ENCODE measurements around the gene AVPR2. TPM values are rescaled to one million over a fixed set of nuclear protein-coding genes. Genes with fewer than 3 reads are reported as not detected.

Gene AVPR2
- total RNA-seq, 1 experiment from 2014 or later: 0.26 TPM

DNA sequence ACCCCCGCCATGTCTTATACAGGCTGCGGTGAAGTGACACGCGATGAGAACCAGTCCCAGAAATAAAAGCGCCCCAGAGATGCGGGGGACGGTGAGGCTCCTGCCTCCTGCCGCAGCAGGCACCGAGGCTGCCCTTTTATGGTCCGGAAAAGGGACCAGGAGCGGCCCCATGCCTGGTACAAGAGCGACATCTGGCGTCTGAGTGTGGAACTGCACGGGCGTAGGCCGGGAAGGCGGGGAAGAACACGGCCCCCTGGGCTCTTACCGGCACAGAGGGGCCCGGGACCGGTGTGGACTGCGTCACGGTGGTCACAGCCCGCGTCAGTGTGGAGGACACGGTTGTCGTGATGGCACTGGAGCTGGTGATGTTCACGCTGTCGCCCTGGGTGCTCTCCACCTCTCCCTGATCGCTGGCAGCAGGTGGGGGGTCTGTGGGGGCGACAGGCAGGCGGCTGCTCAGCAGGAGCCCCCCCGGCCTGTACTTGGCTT, 48.9 kb downstream of the AVPR2 start:
- DNase-seq (ENCODE audit: low read depth, low spot score): peak; percentile 58
- in situ Hi-C loops (cut with HindIII; ENCODE audit: low pct_unique_long_range_greater_than_20kb, low sequenced_read_pairs): no loop called here

DNA sequence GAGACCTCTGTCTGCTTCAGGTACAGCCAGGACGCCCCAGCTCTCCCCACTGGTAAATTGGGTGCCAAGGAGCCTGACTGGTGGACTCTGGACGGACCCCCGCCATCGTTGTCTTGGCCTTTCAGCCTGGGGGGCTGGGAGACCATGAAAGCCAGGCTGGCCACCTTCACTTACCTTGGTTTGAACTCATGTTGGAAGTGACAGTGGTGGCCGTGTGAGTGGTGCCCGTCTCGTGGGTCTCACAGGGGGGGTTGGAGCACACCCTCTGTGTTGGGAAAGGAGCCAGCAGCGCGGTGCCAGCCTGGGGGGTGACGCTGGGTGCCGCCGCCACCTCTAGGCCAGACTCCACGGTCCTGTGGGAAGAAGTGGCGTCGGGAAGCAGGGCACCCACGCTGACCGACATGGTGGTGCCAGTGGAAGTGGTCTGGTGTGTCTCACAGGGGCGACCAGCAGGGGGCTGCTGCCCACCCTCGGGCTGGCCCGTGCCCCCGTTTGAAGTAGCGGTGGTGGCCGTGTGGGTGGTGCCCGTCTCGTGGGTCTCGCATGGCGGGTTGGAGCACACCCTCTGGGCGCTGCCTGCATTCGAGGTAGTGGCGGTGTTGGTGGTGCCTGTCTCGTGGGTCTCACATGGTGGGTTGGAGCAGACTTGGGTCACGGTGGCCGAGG, 49.6 kb downstream of the AVPR2 start:
- in situ Hi-C loops (cut with HindIII; ENCODE audit: low pct_unique_long_range_greater_than_20kb, low sequenced_read_pairs): no loop called here
- no peak for DNase-seq (ENCODE audit: low read depth, low spot score)

DNA sequence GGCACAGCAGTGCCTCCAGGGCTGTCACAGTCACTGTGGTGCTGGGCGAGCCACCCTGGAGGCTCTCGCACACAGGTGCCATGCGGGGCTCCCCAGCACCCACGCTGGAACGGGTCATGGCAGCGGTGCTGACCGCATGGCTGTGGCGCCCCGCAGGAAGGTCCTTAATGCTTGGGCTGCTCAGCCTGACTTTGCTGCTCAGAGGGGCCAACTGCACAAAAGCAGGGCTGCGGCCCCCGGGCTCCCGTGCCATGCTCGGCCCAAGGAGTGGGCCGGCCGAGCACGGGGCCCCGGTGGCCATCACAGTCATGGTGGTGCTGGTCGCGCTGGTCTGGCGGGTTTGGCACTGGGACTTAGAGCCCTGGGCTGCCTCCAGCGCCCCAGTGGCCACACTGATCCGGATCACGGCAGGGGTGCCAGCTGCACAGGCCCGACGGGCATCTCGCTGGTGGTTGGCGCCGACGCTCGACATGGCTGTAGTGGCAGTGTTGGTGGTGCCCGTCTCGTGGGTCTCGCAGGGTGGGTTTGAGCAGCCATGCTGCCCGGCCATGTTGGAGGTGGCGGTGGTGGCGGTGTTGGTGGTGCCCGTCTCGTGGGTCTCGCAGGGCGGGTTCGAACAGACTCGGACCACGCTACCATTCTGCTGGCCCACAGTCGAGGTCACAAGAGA, 50.2 kb downstream of the AVPR2 start:
- in situ Hi-C loops (cut with HindIII; ENCODE audit: low pct_unique_long_range_greater_than_20kb, low sequenced_read_pairs): no loop called here
- DNase-seq (ENCODE audit: low read depth, low spot score): no peak

DNA sequence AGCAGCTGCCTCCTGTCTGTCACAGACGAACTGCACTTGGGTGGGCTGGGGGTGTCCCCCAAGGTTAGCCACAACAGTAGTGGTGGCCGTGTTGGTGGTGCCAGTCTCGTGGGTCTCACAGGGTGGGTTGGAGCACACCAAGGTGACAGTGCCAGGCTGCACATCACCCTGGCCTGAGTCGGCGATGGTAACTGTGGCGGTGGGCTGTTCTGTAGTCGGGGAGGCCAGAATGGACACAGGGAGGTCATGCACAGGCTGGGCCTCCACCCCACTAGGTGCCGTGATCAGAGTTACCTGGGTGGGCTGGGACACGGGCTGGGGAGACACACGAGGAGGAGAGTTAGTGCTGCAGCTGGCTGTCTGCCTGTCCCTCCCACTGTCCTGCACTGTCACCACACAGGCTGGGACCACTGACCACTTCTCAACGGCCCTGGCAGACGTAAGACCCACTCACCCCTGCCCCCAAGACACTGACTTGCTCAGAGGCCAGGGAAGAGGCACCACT, 50.8 kb downstream of the AVPR2 start:
- no peak for DNase-seq (ENCODE audit: low read depth, low spot score)
- in situ Hi-C loops (cut with HindIII; ENCODE audit: low pct_unique_long_range_greater_than_20kb, low sequenced_read_pairs): no loop called here

GRCh38 chrX:153956044-153956907, 51.8 kb downstream of the AVPR2 start:
- DNase-seq (ENCODE audit: low read depth, low spot score): no peak
- in situ Hi-C loops (cut with HindIII; ENCODE audit: low pct_unique_long_range_greater_than_20kb, low sequenced_read_pairs): no loop called here

Other genes with a start within 250 kb of the AVPR2 start
- 0.64 and 0.87 TPM in 2 replicates for gene PNCK, start 230.9 kb upstream of the AVPR2 start, total RNA-seq (2014; rRNA removed; shearing (Covaris generic))
- 44.7 and 48.1 TPM in 2 replicates for gene SLC6A8, start 216.7 kb upstream of the AVPR2 start, total RNA-seq (2014; rRNA removed; shearing (Covaris generic))
- gene BCAP31, start 180.3 kb upstream of the AVPR2 start, total RNA-seq (2014; rRNA removed; shearing (Covaris generic)): 363 and 424 TPM in 2 replicates
- gene ABCD1, start 179.8 kb upstream of the AVPR2 start, total RNA-seq (2014; rRNA removed; shearing (Covaris generic)): 39.1 and 43.5 TPM in 2 replicates
- gene PLXNB3, start 140.4 kb upstream of the AVPR2 start, total RNA-seq (2014; rRNA removed; shearing (Covaris generic)): 2.7 and 4.8 TPM in 2 replicates
- gene SRPK3, start 123.6 kb upstream of the AVPR2 start, total RNA-seq (2014; rRNA removed; shearing (Covaris generic)): 0.05 TPM in 1 of 2 replicates, not detected in the other
- 87.1 and 93.3 TPM in 2 replicates for gene IDH3G, start 110.3 kb upstream of the AVPR2 start, total RNA-seq (2014; rRNA removed; shearing (Covaris generic))
- 382 and 384 TPM in 2 replicates for gene SSR4, start 110.0 kb upstream of the AVPR2 start, total RNA-seq (2014; rRNA removed; shearing (Covaris generic))
- 14.6 and 15.2 TPM in 2 replicates for gene PDZD4, start 74.1 kb upstream of the AVPR2 start, total RNA-seq (2014; rRNA removed; shearing (Covaris generic))
- gene L1CAM, start 18.5 kb upstream of the AVPR2 start, total RNA-seq (2014; rRNA removed; shearing (Covaris generic)): 58.4 and 78.9 TPM in 2 replicates
- 15.0 and 17.5 TPM in 2 replicates for gene ARHGAP4, start 21.6 kb downstream of the AVPR2 start, total RNA-seq (2014; rRNA removed; shearing (Covaris generic))
- gene NAA10, start 30.4 kb downstream of the AVPR2 start, total RNA-seq (2014; rRNA removed; shearing (Covaris generic)): 85.7 and 96.4 TPM in 2 replicates
- 12.3 and 13.4 TPM in 2 replicates for gene RENBP, start 40.0 kb downstream of the AVPR2 start, total RNA-seq (2014; rRNA removed; shearing (Covaris generic))
- 22.6 and 23.3 TPM in 2 replicates for gene HCFC1, start 67.1 kb downstream of the AVPR2 start, total RNA-seq (2014; rRNA removed; shearing (Covaris generic))
- gene TMEM187, start 68.1 kb downstream of the AVPR2 start, total RNA-seq (2014; rRNA removed; shearing (Covaris generic)): 5.8 and 7.6 TPM in 2 replicates
- gene IRAK1, start 115.2 kb downstream of the AVPR2 start, total RNA-seq (2014; rRNA removed; shearing (Covaris generic)): 45.1 and 52.6 TPM in 2 replicates
- 57.0 and 65.5 TPM in 2 replicates for gene MECP2, start 193.0 kb downstream of the AVPR2 start, total RNA-seq (2014; rRNA removed; shearing (Covaris generic))
- gene OPN1LW, start 239.6 kb downstream of the AVPR2 start, total RNA-seq (2014; rRNA removed; shearing (Covaris generic)): not detected in 2 replicates